ENCODE results near the gene CHIC2. TPM values are rescaled to one million over a fixed set of nuclear protein-coding genes. Genes with fewer than 3 reads are reported as not detected.
A peak's percentile ranks its signal among the peaks of the same experiment; 100 is the strongest.

CHIC2 gene
- total RNA-seq, 1 experiment from 2014 or later, result 16.5 TPM

DNA sequence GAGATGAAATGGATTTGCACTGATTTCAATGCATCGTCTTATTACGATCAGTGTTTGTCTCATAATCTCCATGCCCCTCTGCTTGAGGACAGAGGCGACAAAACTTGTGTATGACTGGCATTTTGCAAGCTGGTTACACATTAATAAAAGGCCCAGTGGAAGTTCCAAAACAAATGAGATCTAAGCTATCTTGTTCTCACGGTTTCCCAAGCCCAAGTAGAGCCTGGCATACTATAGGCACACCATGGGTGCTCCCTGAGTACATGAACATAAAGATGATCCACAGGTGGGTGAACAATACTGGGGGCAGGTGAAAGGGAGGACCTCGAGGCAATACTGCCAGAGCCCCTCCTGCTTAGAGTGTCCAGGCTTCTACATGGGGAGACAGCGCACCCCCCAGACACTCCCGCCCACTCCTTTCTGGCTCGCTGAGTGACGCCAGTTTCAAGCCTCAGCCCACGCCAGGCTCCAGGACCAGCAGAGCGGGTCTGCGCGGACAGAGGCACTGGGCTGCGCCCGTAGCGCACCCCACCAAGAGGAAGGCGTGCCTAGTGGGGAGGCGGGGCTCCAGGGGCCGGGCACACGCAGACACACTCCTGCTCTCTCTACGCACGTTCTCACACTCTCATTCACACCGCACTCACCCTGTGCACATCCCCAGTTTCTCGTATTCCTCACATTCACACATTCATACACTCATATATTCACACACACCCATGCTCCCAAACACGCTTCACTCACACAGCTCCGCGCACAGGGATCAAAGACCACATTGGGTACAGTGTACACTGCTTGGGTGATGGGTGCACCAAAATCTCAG, 26.6 kb upstream of the CHIC2 start:
- H3K9me3 Mint-ChIP-seq (ENCODE audit: low read depth, unreplicated experiment), result no peaks in the 10 kb centered on the region
- TF ChIP-seq, protein P1, sequence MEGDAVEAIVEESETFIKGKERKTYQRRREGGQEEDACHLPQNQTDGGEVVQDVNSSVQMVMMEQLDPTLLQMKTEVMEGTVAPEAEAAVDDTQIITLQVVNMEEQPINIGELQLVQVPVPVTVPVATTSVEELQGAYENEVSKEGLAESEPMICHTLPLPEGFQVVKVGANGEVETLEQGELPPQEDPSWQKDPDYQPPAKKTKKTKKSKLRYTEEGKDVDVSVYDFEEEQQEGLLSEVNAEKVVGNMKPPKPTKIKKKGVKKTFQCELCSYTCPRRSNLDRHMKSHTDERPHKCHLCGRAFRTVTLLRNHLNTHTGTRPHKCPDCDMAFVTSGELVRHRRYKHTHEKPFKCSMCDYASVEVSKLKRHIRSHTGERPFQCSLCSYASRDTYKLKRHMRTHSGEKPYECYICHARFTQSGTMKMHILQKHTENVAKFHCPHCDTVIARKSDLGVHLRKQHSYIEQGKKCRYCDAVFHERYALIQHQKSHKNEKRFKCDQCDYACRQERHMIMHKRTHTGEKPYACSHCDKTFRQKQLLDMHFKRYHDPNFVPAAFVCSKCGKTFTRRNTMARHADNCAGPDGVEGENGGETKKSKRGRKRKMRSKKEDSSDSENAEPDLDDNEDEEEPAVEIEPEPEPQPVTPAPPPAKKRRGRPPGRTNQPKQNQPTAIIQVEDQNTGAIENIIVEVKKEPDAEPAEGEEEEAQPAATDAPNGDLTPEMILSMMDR (IDR thresholded peaks at IDR 0.05; ENCODE audit: unreplicated experiment), result no peak
- H3K27ac Mint-ChIP-seq (ENCODE audit: unreplicated experiment), result peak overlapping the region; percentile 7
- intact Hi-C loops (cut with micrococcal nuclease; ENCODE audit: unreplicated experiment), result no loop called here
- H3K36me3 Mint-ChIP-seq (ENCODE audit: insufficient read depth, unreplicated experiment), result peaks cover 14% of the 10 kb centered on the region
- DNase-seq, result peak; percentile 30
- peaks cover 12% of the 10 kb centered on the region for H3K4me1 Mint-ChIP-seq (ENCODE audit: low read depth, unreplicated experiment)
- peak overlapping the region; percentile 84 for H3K4me3 Mint-ChIP-seq (ENCODE audit: low read depth, unreplicated experiment)
- H3K27me3 Mint-ChIP-seq (ENCODE audit: unreplicated experiment), result peaks cover 22% of the 10 kb centered on the region
- BruUV-seq (replicated peaks), result no TSS peak
- CTCF ChIA-PET, result no interaction called here

DNA sequence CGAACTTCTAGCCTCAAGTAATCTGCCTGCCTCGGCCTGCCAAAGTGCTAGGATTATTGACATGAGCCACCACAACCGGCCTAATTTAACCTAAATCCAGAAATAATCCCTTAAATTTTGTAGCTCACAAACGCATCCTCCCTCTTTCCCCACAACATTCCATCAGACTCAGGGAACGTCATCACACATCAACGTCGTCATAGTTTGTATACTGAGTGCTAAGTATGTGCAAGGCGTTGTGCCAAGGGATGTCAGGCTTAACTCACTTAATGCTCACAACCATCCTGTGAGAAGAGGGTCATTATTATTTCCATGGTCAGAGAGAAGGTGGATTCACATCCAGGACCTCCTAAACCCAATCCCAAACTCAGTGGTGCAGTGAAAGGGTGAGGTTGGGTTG, 26.0 kb upstream of the CHIC2 start:
- Mint-ChIP-seq H3K4me1 (ENCODE audit: low read depth, unreplicated experiment) (peaks cover 12% of the 10 kb centered on the region), H3K27me3 (ENCODE audit: unreplicated experiment) (peaks cover 16% of the 10 kb centered on the region), H3K9me3 (ENCODE audit: low read depth, unreplicated experiment) (no peaks in the 10 kb centered on the region), H3K36me3 (ENCODE audit: insufficient read depth, unreplicated experiment) (peaks cover 14% of the 10 kb centered on the region), H3K4me3 (ENCODE audit: low read depth, unreplicated experiment) (no peak overlapping the region), H3K27ac (ENCODE audit: unreplicated experiment) (no peak overlapping the region)
- no peak for DNase-seq
- CTCF ChIA-PET, result no interaction called here
- BruUV-seq (replicated peaks), result no TSS peak
- TF ChIP-seq, protein P1 (IDR thresholded peaks at IDR 0.05; ENCODE audit: unreplicated experiment), result no peak
- intact Hi-C loops (cut with micrococcal nuclease; ENCODE audit: unreplicated experiment), result no loop called here

DNA sequence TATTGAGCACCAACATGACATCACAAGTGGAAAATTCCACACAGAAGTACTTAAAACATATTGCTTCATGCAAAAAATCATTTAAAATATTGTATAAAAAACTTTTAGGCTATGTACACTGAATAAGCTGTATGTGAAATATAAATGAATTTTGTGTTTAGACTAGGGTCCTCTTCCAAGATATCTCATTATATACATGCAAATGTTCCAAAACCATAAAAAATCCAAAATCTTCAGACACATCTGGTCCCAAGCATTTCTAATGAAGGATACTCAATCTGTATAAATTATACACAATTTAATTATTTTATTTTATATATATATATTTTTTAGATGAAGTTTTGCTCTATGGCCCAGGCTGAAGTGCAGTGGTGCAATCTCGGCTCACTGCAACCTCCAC, 25.5 kb upstream of the CHIC2 start:
- no TSS peak for BruUV-seq (replicated peaks)
- H3K27ac Mint-ChIP-seq (ENCODE audit: unreplicated experiment), result no peak overlapping the region
- peaks cover 11% of the 10 kb centered on the region for H3K27me3 Mint-ChIP-seq (ENCODE audit: unreplicated experiment)
- H3K4me1 Mint-ChIP-seq (ENCODE audit: low read depth, unreplicated experiment), result peaks cover 12% of the 10 kb centered on the region
- intact Hi-C loops (cut with micrococcal nuclease; ENCODE audit: unreplicated experiment), result no loop called here
- H3K9me3 Mint-ChIP-seq (ENCODE audit: low read depth, unreplicated experiment), result no peaks in the 10 kb centered on the region
- TF ChIP-seq, protein P1 (IDR thresholded peaks at IDR 0.05; ENCODE audit: unreplicated experiment), result no peak
- H3K36me3 Mint-ChIP-seq (ENCODE audit: insufficient read depth, unreplicated experiment), result peaks cover 14% of the 10 kb centered on the region
- CTCF ChIA-PET, result no interaction called here
- no peak overlapping the region for H3K4me3 Mint-ChIP-seq (ENCODE audit: low read depth, unreplicated experiment)
- DNase-seq, result no peak

DNA sequence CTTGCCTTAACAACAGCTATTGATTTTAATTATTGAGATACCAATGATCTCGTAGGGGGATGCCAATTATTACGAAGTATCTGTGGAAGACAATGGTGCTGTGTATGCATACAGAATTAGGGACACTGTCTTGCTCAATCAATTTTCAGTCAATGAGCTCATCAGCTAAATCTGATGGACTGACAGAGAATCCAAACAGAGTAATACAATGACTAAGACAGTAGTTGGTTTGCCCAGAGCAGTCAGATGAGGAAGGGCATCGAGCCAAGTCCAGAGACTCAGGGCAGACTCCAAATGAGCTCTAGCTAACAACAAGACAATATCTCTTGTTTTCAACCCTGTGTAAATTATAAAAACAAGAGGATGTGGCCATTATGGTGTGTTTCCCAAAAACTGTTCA, 20.9 kb upstream of the CHIC2 start:
- BruUV-seq (replicated peaks), result no TSS peak
- CTCF ChIA-PET, result interaction anchor here (0.6 kb wide), 1 partner anchor 10 kb away, joined by 3 read pairs; no protein-coding TSS in a partner anchor
- Mint-ChIP-seq H3K4me1 (ENCODE audit: low read depth, unreplicated experiment) (peaks cover 26% of the 10 kb centered on the region), H3K4me3 (ENCODE audit: low read depth, unreplicated experiment) (no peak overlapping the region), H3K9me3 (ENCODE audit: low read depth, unreplicated experiment) (no peaks in the 10 kb centered on the region), H3K27ac (ENCODE audit: unreplicated experiment) (no peak overlapping the region), H3K27me3 (ENCODE audit: unreplicated experiment) (peaks cover 11% of the 10 kb centered on the region), H3K36me3 (ENCODE audit: insufficient read depth, unreplicated experiment) (no peaks in the 10 kb centered on the region)
- intact Hi-C loops (cut with micrococcal nuclease; ENCODE audit: unreplicated experiment), result no loop called here
- TF ChIP-seq, protein P1 (IDR thresholded peaks at IDR 0.05; ENCODE audit: unreplicated experiment), result no peak
- DNase-seq, result no peak
